GM21737 (cell line): Measurements from ENCODE around the gene SAMD7.

Source experiments
- ATAC-seq: cut with Tn5 transposase; IDR thresholded peaks from one replicate; pipeline ENCODE4 v1.9.1; 2021; ENCODE audit warnings: mild to moderate bottlenecking, moderate library complexity; ENCODE audit not compliant: unreplicated experiment

The SAMD7 gene

GRCh38 chr3:169907944-169908343, 3.4 kb upstream of the SAMD7 start:
- ATAC-seq, result no peak

DNA sequence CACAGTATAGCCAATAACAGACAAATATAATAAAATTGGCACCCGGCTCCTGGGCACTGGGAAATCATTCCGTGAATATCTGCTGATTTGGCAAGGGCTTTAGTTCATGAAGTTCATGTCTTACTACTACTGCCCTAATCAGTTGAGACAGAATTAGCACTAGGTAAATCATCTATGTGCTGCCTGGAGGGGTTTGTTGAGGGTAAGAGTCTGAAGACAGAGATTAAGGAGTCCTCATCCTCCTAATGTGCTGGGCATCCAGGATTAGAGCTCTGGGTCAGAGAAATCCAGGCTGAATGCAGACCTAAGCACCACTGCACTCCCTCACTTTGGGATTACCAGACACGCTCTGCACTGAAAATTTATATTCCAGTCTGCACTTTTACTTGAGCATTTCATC, 2.0 kb downstream of the SAMD7 start:
- no peak for ATAC-seq

- no peak for ATAC-seq
Observed at GRCh38 chr3:169914321-169914720, 2.9 kb downstream of the SAMD7 start.

- no peak for ATAC-seq
Observed at GRCh38 chr3:169923189-169923588, 11.8 kb downstream of the SAMD7 start.

DNA sequence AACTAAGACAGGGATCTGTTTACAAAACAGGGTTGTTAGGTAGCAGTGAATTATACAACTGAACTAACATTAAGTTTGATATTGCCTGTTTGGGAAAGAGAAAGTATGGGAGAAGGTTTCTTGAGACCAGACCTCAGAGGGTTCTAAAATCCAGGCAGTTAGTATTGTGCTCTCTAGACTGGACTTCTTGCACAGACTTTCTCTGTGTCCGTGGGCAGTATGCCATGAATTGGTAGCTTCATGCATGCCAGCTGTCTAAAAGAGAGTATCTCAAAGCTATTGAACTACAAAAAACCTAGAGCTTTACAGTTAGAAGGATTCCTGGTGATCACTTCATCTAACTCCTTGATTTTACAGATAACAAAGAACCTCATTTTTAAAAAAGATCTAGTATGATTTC, 12.5 kb downstream of the SAMD7 start:
- no peak for ATAC-seq

DNA sequence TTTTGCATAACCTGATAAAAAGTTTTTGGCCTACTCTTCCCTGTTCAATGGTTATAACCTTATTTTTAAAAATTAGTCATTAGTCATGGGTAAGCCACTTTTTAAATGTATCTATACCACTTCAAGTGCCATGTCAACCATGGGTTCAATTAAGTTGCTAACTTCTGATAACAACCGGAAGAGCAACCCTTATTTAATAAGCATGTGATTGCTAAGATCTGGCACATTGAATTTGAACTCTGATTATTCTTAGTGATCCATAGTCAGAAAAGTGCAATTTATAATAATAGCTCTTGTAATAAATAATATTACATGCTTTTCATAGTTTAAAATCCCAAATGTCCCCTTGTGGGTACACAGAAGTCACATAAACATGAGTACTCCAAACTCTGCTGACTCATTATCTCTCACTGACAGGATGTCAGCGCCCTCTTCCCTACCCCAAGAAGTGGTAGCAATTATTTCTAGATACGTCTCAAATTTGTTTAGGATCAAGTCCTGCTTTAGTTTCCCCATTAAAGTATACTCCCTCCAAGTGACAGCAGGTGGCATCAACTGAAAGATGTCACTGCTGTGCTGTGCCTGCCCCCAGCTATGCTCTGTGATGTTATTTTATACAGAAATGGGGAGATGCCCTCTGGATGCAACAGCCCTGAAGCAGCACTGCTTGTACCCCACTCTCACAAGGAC, 18.6 kb downstream of the SAMD7 start:
- no peak for ATAC-seq

- ATAC-seq, result no peak
Observed at GRCh38 chr3:169930843-169931242, 19.5 kb downstream of the SAMD7 start.

DNA sequence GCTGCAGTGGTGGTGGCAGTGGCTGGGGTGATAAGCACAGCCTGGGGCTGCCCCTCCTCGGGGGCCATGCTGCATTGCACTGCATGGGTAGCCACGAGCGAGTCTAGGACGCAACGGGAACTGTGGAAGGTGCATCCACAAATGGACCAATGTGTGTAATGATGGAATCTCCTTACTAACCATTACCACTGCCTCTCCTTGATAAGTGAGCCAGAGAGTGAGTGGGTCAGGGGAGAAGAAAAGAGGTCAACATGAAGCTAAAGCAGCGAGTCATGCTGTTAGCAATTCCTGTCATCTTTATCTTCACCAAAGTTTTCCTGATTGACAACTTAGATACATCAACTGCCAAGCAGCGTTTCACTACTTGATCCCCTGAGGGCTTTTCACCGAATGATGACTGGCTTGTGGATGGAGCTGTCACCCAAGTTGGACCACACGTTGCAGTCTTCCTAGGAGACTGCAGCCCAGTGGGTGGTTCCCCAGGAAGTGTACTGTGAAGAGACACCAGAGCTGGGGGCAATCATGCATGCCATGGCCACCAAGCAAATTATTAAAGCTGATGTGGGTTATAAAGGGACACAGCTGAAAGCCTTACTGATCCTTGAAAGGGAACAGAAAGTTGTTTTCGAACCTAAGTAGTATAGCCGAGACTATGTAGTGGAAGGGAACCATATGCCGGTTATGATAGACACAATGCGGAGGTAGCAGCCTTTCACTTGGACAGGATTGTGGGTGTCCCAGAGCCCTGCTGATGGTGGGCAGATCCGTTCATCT, 20.6 kb downstream of the SAMD7 start:
- ATAC-seq, result peak; percentile 94

DNA sequence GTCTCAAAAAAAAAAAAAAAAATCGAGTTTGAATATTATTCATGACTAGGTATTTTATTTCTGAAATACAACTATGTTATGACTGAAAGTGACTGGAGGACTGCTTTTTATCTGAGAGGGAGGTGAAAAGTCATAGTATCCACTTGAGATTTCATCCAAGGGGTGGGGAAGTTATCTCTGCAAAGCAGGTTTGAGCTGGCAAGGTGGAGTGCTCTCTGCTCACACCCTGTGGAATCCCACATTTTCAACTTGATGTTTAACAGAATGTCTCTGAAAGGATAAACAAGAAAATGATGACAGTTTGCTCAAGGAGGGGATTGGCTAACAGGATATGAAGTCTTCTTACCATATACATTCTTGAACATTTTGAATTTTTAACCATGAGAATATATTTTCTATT, 27.9 kb downstream of the SAMD7 start:
- ATAC-seq, result no peak

DNA sequence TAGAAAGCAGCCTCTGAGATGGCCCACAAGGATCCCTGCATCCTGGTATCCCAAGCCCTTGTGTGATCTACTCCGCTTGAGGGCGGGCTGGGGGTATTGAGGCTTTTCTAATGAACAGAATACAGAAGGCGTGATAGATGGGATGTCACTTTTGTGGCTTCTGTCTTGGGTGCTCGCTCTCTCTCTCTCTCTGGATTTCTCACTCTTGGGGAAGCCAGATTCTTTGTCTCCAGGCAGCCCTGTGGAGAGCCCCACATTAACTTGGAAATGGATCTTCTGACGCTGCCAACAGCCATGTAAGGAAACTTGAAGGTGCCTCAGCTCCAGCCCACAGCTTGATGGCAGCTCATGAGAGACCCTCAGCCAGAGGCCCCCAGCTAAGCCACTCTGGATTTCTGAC, 28.4 kb downstream of the SAMD7 start:
- no peak for ATAC-seq

GRCh38 chr3:169940470-169941181, 29.3 kb downstream of the SAMD7 start:
- peak; percentile 72 for ATAC-seq

GRCh38 chr3:169945313-169945712, 33.9 kb downstream of the SAMD7 start:
- ATAC-seq, result peak; percentile 82

GRCh38 chr3:169946336-169946735, 35.0 kb downstream of the SAMD7 start:
- no peak for ATAC-seq

GRCh38 chr3:169948559-169949448, 37.4 kb downstream of the SAMD7 start:
- ATAC-seq, result no peak

DNA sequence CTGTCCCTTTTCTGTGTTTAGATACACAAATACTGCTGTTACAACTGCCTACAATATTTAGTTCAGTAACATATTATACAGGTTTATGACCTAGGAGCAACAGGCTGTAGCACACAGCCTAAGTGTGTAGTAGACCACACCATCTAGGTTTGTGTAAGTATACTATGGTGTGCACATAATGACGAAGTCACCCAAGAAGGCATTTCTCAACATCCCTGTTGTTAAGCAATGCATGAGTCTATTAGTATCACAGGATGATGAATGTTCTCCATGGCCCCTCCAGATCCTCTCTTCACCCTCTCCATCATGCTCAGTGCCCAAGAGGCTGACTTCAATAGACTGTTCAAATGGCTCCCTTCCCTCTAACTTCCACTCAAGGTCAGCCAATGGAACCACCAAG, 40.7 kb downstream of the SAMD7 start:
- no peak for ATAC-seq

DNA sequence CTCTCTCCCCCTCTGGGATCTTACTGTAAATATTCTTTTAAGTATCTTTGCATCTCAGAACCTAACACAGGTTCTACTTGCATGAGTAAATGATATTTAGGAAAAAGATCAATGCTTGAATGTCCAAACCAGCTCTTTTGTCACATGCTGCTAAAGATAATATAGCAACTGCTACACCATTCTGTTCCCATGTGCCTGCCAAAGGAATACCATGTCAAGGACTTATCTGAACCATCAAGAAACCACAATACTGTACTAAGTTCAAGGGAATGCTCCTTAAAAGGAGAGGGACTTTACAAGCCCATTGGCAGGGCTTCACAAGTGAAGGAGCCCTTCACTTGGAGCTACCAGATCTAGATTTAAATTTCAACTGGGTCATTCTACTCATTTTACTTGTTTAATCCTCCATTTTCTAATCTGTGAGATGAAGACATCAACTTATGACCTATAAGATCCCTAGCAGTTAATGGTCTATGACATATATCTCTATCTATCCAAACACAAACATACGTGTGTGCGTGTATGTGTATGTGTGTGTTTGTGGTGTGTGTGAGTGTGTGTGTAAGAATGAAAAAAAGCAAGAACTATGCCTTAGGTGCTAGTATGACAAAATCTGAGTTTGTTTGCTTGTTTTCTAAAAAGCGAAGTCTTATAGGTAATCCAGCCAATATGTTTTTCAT, 42.2 kb downstream of the SAMD7 start:
- peak; percentile 34 for ATAC-seq

GRCh38 chr3:169954142-169954756, 42.9 kb downstream of the SAMD7 start:
- ATAC-seq, result peak; percentile 60

GRCh38 chr3:169955406-169955805, 44.0 kb downstream of the SAMD7 start:
- ATAC-seq, result no peak

GRCh38 chr3:169964176-169964575, 52.8 kb downstream of the SAMD7 start:
- ATAC-seq, result no peak
